Fibroblast of lung (primary cell): ENCODE measurements around the gene BSX.

Experiments used
- EZH2 ChIP-seq: IDR thresholded peaks from 2 replicates; pipeline ENCODE4 v1.5.1; 2012; ENCODE audit warnings: low read length, control low read depth, mild to moderate bottlenecking; ENCODE audit errors: missing control alignments
- TF ChIP-seq, protein P1 (sequence below), 2 donors: IDR thresholded peaks in 1 of 2; conservative IDR thresholded peaks in 1 of 2; 1 replicate in 1 of 2; 2 replicates in 1 of 2; pipeline ENCODE4 v1.5.1; 2011 to 2012; ENCODE audit warnings: low read length in 2 of 2, control low read depth in 1 of 2, inconsistent platforms in 1 of 2, low read depth in 1 of 2, mild to moderate bottlenecking in 1 of 2

DNA sequence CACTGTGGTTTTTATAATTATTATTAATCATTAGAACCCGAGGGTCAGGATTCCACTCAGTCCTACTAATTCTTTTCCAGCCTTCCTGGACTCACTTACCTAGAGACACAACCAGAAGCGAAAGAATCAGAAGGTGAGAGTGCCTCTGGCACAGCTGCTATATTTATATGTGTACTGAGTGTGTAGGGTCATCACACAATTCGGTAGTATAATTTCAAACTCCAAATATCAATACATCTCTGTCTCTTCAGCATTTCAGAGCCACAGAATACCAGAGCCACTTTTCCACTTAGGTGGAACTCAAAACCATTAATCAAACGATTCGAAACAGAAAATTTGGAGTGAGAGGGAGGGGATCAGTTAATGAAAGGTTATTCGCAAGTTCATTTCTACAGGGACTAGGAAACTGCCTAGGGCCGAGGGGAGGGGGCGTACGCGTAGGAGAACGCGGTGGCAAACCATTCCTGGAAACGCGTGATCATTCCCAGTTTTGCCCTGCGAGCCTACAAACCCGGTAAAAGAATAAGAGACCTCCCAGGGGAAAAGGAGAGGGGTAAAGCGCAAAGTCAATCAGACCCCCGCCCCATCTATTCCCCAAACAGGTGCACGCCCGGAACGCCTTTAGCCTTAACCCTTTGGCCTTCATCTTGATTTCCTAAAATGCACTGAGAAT, 5.4 kb downstream of the BSX start:
- TF ChIP-seq, protein P1, sequence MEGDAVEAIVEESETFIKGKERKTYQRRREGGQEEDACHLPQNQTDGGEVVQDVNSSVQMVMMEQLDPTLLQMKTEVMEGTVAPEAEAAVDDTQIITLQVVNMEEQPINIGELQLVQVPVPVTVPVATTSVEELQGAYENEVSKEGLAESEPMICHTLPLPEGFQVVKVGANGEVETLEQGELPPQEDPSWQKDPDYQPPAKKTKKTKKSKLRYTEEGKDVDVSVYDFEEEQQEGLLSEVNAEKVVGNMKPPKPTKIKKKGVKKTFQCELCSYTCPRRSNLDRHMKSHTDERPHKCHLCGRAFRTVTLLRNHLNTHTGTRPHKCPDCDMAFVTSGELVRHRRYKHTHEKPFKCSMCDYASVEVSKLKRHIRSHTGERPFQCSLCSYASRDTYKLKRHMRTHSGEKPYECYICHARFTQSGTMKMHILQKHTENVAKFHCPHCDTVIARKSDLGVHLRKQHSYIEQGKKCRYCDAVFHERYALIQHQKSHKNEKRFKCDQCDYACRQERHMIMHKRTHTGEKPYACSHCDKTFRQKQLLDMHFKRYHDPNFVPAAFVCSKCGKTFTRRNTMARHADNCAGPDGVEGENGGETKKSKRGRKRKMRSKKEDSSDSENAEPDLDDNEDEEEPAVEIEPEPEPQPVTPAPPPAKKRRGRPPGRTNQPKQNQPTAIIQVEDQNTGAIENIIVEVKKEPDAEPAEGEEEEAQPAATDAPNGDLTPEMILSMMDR (conservative IDR thresholded peaks at IDR 0.05 in 1 of 2, IDR thresholded peaks at IDR 0.05 in 1 of 2; ENCODE audit: low read depth in 1 of 2, low read length in 2 of 2): no peak
- no peak for TF ChIP-seq EZH2
